Amniotic stem cell (primary cell): ENCODE data around the gene SCN8A.
"Not testable (repeated sequence)": the region's sequence is repeated elsewhere in the genome, so short reads cannot be mapped to it uniquely, and the experiment has no call there.

Source experiments
- DNase-seq: peaks from one replicate; lab custom pipeline; 2025; lab: John Stamatoyannopoulos, UW

The SCN8A gene

GRCh38 chr12:51591016-51591901, at the start of gene SCN8A:
TSS of gene SCN8A (plus strand) at chr12:51591233. CDS start at chr12:51662818, 71,585 bp downstream.
- no peak for DNase-seq

GRCh38 chr12:51546097-51546496, 44.9 kb upstream of the SCN8A start:
- no peak for DNase-seq

GRCh38 chr12:51547606-51548005, 43.4 kb upstream of the SCN8A start:
- no peak for DNase-seq

DNA sequence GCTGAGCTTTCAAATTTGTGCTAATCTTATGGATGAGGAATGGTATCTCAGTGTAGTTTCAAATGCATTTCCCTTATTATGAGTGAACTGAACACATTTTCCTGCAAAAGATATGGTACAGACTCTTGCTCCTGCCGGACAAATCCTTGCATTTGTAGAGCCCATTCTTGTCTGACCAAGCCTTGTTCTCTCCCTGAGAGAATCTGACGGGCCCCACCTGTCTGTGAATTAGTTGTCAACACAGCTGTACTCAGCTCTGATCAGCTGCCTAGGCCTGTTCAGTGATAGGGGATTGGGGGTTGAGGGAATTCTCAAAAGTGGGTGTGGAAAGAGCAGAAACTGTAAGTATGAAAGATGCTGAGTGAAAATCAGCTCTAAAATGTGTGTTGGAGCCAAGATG, 42.8 kb upstream of the SCN8A start:
- no peak for DNase-seq

DNA sequence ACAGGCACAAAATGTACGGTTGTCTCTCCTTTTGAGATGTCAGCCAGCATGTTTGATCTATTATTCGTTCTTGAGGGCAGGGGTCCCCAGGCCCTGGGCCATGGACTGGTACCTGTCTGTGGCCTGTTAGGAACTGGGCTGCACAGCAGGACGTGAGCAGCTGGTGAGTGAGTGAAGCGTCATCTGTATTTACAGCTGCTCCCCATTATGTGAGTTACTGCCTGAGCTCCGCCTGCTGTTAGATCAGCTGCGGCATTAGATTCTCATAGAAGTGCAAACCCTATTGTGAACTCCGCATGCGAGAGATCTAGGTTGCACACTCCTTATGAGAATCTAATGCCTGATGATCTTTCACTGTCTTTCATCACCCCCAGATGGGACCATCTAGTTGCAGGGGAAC, 41.4 kb upstream of the SCN8A start:
- DNase-seq = no peak

DNA sequence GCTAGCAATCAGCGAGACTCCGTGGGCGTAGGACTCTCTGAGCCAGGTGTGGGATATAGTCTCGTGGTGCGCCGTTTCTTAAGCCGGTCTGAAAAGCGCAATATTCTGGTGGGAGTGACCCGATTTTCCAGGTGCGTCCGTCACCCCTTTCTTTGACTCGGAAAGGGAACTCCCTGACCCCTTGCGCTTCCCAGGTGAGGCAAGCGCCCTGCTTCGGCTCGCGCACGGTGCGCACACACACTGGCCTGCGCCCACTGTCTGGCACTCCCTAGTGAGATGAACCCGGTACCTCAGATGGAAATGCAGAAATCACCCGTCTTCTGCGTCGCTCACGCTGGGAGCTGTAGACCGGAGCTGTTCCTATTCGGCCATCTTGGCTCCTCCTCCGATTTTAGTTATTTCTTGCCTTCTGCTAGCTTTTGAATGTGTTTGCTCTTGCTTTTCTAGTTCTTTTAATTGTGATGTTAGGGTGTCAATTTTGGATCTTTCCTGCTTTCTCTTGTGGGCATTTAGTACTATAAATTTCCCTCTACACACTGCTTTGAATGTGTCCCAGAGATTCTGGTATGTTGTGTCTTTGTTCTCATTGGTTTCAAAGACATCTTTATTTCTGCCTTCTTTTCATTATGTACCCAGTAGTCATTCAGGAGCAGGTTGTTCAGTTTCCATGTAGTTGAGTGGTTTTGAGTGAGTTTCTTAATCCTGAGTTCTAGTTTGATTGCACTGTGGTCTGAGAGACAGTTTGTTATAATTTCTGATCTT, 22.6 kb upstream of the SCN8A start:
- not testable (repeated sequence) for DNase-seq

- no peak for DNase-seq
Observed at GRCh38 chr12:51579321-51579850, 11.6 kb upstream of the SCN8A start.

DNA sequence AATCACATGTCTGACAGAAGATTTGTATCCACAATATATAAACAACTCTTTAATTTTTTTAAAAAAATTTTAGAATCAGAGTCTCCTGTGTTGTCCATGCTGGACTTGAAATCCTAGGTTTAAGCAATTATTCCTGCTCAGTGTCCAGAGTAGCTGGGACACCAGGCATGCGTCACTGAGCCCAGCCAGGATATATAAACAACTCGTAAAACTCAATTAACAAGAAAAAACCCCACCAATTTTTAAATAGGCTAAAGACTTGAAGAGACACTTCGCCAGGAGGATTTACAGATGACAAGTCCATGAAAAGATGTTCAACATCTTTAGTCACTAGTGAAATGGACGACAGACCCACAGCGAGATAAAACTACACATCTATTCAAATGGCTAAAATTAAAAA, 2.0 kb upstream of the SCN8A start:
- no peak for DNase-seq

- DNase-seq = no peak
Observed at GRCh38 chr12:51589557-51590176, 1.4 kb upstream of the SCN8A start.

DNA sequence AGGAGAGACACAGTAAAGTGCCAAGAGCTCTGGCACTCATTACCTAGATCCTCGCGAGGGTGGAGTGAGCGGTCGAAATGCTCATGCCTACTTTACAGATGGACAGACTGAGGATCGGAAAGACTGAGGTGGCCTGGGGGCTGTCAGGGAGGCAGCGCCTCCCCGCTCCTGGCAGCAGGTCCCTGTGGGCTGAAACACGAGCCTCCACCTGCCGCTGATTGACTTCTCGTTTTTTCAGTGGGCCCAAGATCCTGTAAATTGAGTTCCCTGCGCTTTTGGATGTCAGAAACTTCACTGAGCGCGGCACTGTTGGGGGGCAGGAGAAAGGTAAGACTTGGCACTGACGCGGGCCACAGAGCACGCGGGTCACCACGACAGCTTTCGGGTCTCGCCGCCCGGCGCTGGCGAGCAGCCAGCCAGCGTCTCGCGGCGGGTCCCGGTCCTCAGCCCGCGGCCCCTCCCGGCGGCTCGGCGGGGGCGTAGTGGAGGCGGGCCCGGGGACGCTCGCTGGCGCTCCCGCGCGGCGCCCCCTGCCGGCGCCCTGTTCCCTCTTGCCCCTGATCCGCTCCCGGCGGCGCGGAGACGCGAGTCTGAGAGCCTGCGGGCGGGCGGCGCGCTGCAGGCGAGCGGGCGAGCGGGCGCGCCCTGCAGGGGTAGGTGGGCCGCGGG, 552 bp upstream of the SCN8A start:
- peak; percentile 62 for DNase-seq

DNA sequence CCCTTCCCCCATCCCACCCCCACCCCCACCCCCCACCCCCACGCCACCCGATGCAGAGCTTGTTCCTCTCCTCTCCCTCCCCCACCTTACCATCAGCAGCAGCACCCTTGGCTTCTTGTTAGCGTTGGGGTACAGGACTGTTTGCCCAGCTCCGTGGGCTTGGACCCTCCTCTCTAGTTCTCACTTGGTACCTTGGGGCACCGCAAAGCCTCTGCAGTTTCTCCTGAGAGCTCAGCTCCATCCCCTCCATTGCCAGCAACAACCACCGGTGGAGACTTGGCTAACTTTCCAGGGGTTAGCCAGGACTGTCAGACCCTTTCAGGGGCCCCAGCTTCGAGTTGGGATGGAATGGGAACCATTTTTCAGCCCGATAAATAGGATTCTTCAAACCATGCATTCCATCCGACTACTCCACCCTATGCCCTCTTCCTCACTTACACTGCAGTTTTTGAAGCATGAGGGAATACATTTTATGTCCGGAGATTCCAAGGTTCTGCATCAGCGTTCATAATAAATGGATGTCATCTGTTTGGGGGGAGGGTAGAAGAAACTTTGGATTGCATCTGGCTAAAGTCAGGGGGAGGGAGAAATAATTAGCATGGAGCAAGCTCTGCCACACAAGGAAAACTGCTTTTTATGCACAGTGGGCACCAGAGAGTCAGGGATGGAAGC, 1.1 kb downstream of the SCN8A start:
- DNase-seq = peak; percentile 64

- no peak for DNase-seq
Observed at GRCh38 chr12:51593021-51593420, 2.0 kb downstream of the SCN8A start.

DNA sequence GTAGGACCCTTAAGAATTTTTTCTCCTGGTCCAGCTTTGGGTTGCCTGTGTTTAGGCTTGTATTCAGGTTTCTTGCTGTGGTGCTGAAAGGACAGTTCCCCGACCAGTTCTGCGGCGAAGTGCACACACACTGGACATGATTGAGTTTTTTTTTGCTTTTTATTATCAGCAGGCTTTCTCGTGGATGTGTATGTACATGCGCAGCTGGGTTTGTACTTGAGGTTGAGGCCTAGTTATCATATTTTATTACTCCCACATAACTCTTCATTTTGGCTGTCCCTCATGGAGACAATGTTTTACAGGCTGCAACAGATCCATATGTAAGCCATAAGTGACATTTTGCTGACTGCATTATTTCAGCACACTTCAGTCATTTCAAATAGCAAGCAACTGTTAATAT, 2.5 kb downstream of the SCN8A start:
- no peak for DNase-seq

GRCh38 chr12:51598156-51598555, 7.1 kb downstream of the SCN8A start:
- DNase-seq = no peak

GRCh38 chr12:51600721-51601120, 9.7 kb downstream of the SCN8A start:
- DNase-seq = no peak

DNA sequence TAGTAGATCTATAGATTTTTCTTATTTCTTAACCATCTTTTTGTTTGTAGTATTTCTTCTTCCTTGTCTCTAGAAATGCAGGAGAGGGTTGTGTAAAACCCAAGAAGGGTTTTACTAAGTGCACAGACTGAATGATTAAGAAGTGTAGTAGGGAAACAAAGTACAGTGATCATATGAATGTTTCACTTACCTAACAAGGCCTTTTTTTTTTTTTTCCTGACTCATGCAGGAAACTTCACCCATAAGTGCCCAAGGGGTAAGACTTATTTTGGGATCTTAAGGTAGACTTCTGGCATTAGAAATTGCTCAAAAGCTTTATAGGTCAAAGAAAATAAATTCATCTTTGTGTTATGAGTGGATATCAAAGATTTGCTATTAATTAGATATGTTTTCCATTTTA, 10.2 kb downstream of the SCN8A start:
- no peak for DNase-seq

GRCh38 chr12:51605896-51606295, 14.9 kb downstream of the SCN8A start:
- DNase-seq = not testable (repeated sequence)

DNA sequence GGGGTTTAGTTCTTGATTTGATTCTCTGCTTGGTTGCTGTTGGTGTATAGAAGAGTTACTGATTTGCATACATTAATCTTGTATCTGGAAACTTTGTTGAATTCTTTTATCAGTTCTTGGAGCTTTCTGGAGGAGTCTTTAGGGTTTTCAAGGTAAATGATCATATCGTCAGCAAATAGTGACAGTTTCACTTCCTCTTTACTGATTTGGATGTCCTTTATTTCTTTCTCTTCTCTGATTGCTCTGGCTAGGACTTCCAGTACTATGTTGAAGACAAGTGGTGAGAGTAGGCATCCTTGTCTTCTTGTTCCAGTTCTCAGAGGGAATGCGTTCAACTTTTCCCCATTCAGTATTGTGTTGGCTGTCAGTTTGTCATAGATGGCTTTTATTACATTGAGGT, 16.2 kb downstream of the SCN8A start:
- not testable (repeated sequence) for DNase-seq

DNA sequence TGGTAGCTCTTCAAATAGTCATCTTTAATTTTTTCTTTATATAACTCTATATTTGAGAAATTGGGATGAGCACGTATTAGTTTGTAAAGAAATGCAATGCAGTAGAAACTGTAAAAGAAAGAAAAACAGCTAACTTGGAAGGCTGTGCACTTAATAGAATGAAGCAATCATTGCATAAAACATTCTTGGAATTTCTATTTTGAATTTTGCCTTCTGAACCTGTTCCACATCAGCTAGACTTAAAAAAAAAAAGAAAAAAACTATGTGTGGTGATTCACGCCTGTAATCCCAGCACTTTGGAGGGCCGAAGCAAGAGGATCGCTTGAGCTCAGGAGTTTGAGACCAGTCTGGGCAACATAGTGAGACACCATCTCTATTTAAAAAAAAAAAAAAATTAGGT, 29.4 kb downstream of the SCN8A start:
- no peak for DNase-seq

DNA sequence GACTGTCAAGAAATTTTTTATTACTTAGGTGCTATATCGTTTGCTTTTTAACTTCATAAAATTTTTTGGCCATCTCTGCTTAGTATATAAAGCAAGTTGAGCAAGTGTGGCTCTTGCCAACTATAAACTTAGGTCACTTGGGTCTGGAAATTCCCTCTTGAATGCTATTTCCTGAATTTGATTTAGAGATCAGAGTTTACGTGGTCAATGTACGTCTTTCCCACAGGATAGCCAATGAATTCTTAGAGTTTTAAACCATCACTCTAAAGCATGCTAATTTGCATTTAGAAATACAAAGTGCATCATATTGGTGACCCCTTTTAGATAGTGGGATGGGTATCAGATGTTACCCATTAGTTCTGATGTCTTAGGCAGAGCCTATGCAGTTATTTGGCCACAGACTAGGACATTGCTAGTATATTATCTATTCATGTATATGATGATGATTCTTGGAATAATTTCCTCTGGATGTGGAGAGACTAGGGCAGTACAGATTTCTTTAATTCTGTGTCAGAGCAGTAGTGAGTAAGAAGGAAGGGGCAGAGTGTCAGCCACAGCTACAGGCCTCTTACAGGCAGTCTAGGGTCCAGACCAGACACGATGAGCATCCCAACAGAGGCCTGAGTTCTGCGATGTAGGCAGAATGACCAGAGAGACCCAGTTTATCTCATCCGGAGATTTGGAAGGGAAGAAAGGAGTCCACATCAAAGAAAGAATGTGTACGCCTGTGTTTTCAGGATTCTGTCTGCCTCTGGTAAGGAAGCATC, 30.3 kb downstream of the SCN8A start:
- DNase-seq = no peak

- peak; percentile 29 for DNase-seq
Observed at GRCh38 chr12:51622564-51622963, 31.5 kb downstream of the SCN8A start.
